ENCODE data around the gene CFAP210.

GRCh38 chr2:169670215-169670651, 24.0 kb downstream of the CFAP210 start:
- TF ChIP-seq CTCF (IDR thresholded peaks at IDR 0.05; ENCODE audit: poor library complexity) (no peak), EZH2 (IDR thresholded peaks at IDR 0.05; ENCODE audit: borderline replicate concordance) (no peak)
